Spinal cord (tissue), 10 donors: Measurements from ENCODE around the gene CRYBB2. TPM values are rescaled to one million over a fixed set of nuclear protein-coding genes. Genes with fewer than 3 reads are reported as not detected.
"Not testable (repeated sequence)": the region's sequence is repeated elsewhere in the genome, so short reads cannot be mapped to it uniquely, and the experiment has no call there.

Source experiments
- DNase-seq, 6 donors: peaks; one replicate each; pipeline versions ENCODE4 v3.0.0 to v3.0.0-alpha.2; 2013 to 2015; ENCODE audit warnings: low spot score in 6 of 6, low read depth in 4 of 6
- H3K27ac ChIP-seq: one replicate; pipeline ENCODE4 v1.5.1; 2013; ENCODE audit warnings: low read depth, low read length, control low read depth
- H3K27me3 ChIP-seq: one replicate; pipeline ENCODE4 v1.6.1; 2013; ENCODE audit warnings: low read length; ENCODE audit not compliant: control insufficient read depth, insufficient read depth
- H3K36me3 ChIP-seq: one replicate; pipeline ENCODE4 v1.6.1; 2013; ENCODE audit warnings: low read length; ENCODE audit not compliant: control insufficient read depth, insufficient read depth
- H3K4me1 ChIP-seq: one replicate; pipeline ENCODE4 v1.6.1; 2013; ENCODE audit warnings: low read length; ENCODE audit not compliant: control insufficient read depth, insufficient read depth
- H3K4me3 ChIP-seq: one replicate; pipeline ENCODE4 v1.5.1; 2013; ENCODE audit warnings: low read depth, low read length, control low read depth
- H3K9me3 ChIP-seq: one replicate; pipeline ENCODE4 v1.6.1; 2013; ENCODE audit warnings: low read length; ENCODE audit not compliant: control insufficient read depth, insufficient read depth
- WGBS: methylation state at CpG from one replicate; pipeline ENCODE4 v1.1.5; 2013; ENCODE audit warnings: missing lambda C conversion rate; ENCODE audit not compliant: insufficient coverage; 5-methylcytosine and 5-hydroxymethylcytosine counted together
- polyA plus RNA-seq, 2 donors: library from polyadenylated mRNA; unstranded; fragments of 120-200 nt; gene quantifications; one replicate each; pipeline ENCODE4 v1.2.1, GENCODE V29; 2013; ENCODE audit not compliant: insufficient read length in 2 of 2
- small RNA-seq: library from RNA; depleted of rRNA; stranded (forward); fragments of <200 nt; gene quantifications from one replicate; pipeline ENCODE3, GENCODE V24; 2014; ENCODE audit warnings: low replicate concordance
- total RNA-seq, 2 donors: library from RNA; depleted of rRNA in 1 of 2; stranded (reverse); fragments of 120-200 nt in 1 of 2; fragments of >200 nt in 1 of 2; gene quantifications; one replicate each; pipeline versions ENCODE4 v1.2.3 to v1.2.4, GENCODE V29; 2013 to 2014
- donor health status: healthy.

The CRYBB2 gene
- total and polyA plus RNA-seq, 4 donors, result 0.77 to 1.4 (median 0.93) TPM; not detected in 1

- H3K4me1 ChIP-seq, result not testable (repeated sequence)
- WGBS, result 92% methylated on average over 3 of the region's 4 CpGs
Measured at GRCh38 chr22:25267567-25267966, 48.1 kb downstream of the CRYBB2 start.

GRCh38 chr22:25268902-25269301 is 49.5 kb downstream of the CRYBB2 start:
- not testable (repeated sequence) for H3K4me1 ChIP-seq, H3K36me3 ChIP-seq, H3K9me3 ChIP-seq, H3K27ac ChIP-seq, H3K4me3 ChIP-seq, H3K27me3 ChIP-seq, DNase-seq
- no CpG with 5 or more reads among the region's 1 CpG for WGBS

More at GRCh38 chr22:25267567-25267966, 48.1 kb downstream of the CRYBB2 start:
- H3K27me3 ChIP-seq, DNase-seq, H3K9me3 ChIP-seq, H3K36me3 ChIP-seq, H3K4me3 ChIP-seq, H3K27ac ChIP-seq: not testable (repeated sequence)

GRCh38 chr22:25270061-25270460 is 50.6 kb downstream of the CRYBB2 start:
- not testable (repeated sequence) for H3K27ac ChIP-seq, H3K36me3 ChIP-seq, DNase-seq, H3K9me3 ChIP-seq, H3K27me3 ChIP-seq, H3K4me1 ChIP-seq, H3K4me3 ChIP-seq
- no CpG with 5 or more reads among the region's 2 CpGs for WGBS

- not testable (repeated sequence) for H3K27ac ChIP-seq, H3K4me3 ChIP-seq, H3K27me3 ChIP-seq, DNase-seq, H3K36me3 ChIP-seq, H3K9me3 ChIP-seq, H3K4me1 ChIP-seq
- WGBS, result 79% methylated on average over 3 of the region's 4 CpGs
Measured at GRCh38 chr22:25273231-25273630, 53.8 kb downstream of the CRYBB2 start.

GRCh38 chr22:25273928-25274327 is 54.5 kb downstream of the CRYBB2 start:
- H3K9me3 ChIP-seq, H3K4me1 ChIP-seq, H3K27ac ChIP-seq, H3K36me3 ChIP-seq, H3K27me3 ChIP-seq, H3K4me3 ChIP-seq, DNase-seq: not testable (repeated sequence)
- WGBS, result no CpG with 5 or more reads among the region's 3 CpGs

GRCh38 chr22:25280118-25280517 is 60.7 kb downstream of the CRYBB2 start:
- not testable (repeated sequence) for H3K36me3 ChIP-seq, DNase-seq, H3K27ac ChIP-seq, H3K4me3 ChIP-seq, H3K9me3 ChIP-seq
- no CpG with 5 or more reads among the region's 2 CpGs for WGBS
- Histone ChIP-seq H3K4me1 (peaks cover 15% of the 10 kb centered on the region), H3K27me3 (peaks cover 37% of the 10 kb centered on the region)

Small RNA genes within 50 kb of the gene (small RNA-seq; reads per million reads assigned to genes)
- not detected for gene Z99916.2

Other genes starting within 250 kb of the CRYBB2 start
- gene CRYBB3, start 19.8 kb upstream of the CRYBB2 start, total RNA-seq, result under 1 TPM in 1 of 2 donors, not detected in 1; 0.28 TPM
- gene CRYBB3, start 19.8 kb upstream of the CRYBB2 start, polyA plus RNA-seq, result 1 to 10 TPM in 1 of 2 donors, under 1 TPM in 1; 0.60 to 1.6 TPM